ENCODE results near the gene ZNF785.

DNA sequence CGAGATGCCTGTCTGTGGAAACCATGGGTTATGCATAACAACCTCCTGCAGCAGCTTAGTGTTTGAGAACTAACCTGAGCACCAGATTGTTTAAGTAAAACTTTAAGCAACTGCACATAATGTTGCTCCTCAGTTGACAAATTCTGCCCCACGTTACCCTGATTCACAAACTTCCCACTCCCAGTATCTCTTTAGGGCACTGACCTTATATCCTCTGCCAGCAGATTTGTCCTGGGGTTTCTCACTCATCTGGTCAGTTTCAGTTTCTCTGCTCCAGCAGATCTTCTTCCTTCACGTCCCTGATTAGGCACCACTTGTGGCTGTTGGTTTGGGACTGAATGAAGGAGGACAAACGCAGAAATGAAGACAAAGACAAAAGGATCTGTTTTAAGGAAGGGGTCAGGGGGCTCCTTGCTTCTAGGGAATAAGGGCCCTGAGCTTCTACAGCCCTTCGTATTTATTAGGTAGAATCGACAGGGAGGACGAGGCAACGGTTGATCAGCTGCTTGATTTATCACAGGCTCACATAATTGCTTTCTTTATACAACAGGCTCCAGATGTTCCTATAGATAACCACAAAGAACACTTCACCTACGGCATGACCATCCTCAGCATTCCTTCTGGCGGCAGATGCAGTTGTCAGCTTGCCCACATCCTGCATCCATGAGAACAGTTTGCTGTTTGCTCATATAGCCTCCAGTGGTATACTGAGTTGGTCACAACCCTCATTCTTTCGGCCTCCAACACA is 38.2 kb upstream of the ZNF785 start:
- TF ChIP-seq NFRKB (IDR thresholded peaks at IDR 0.05) (no peak), FOXA1 (IDR thresholded peaks at IDR 0.05) (no peak), HDGF (IDR thresholded peaks at IDR 0.05; ENCODE audit: borderline replicate concordance) (no peak), L3MBTL2 (conservative IDR thresholded peaks at IDR 0.05) (no peak), ZNF384 (IDR thresholded peaks at IDR 0.05) (no peak), SUZ12 (IDR thresholded peaks at IDR 0.05) (no peak), FOXM1 (IDR thresholded peaks at IDR 0.05; ENCODE audit: borderline replicate concordance) (no peak), TARDBP (IDR thresholded peaks at IDR 0.05) (no peak), SP1 (IDR thresholded peaks at IDR 0.05) (no peak), ELF4 (IDR thresholded peaks at IDR 0.05) (no peak)

All from HEK293T (cell line).